Loucy (cell line): ENCODE data around the gene EXOC8.

Source experiments
- EZH2phosphoT487 ChIP-seq: fragments of 200-600 bp; IDR thresholded peaks from 2 replicates; pipeline ENCODE4 v1.6.1; 2018; ENCODE audit warnings: antibody characterized with exemption, mild to moderate bottlenecking, moderate library complexity, borderline replicate concordance
- TF ChIP-seq, protein P1 (sequence below): fragments of 200-600 bp; sonication (generic); conservative IDR thresholded peaks from 2 replicates; pipeline ENCODE4 v1.5.1; 2014; ENCODE audit warnings: mild to moderate bottlenecking, antibody characterized with exemption, low read length

DNA sequence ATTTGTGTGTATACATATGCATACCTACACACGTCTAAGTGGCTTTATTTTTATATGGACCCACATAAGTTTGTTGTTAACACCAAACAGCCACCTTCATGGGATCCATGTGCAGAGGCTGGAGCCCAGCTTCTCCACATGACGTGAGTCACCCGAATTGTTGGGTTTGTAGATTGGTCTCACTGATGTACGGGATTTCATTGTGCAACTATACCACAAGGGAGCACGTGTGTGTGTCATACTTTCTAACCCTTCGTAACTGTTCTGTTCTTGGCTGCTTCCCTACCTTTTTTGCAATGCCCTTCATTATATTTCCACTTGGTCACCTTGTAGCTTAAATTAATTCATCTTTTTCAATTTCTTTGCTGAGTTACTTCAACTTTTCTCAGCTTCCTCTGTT is 21.5 kb upstream of the EXOC8 start:
- TF ChIP-seq, protein P1, sequence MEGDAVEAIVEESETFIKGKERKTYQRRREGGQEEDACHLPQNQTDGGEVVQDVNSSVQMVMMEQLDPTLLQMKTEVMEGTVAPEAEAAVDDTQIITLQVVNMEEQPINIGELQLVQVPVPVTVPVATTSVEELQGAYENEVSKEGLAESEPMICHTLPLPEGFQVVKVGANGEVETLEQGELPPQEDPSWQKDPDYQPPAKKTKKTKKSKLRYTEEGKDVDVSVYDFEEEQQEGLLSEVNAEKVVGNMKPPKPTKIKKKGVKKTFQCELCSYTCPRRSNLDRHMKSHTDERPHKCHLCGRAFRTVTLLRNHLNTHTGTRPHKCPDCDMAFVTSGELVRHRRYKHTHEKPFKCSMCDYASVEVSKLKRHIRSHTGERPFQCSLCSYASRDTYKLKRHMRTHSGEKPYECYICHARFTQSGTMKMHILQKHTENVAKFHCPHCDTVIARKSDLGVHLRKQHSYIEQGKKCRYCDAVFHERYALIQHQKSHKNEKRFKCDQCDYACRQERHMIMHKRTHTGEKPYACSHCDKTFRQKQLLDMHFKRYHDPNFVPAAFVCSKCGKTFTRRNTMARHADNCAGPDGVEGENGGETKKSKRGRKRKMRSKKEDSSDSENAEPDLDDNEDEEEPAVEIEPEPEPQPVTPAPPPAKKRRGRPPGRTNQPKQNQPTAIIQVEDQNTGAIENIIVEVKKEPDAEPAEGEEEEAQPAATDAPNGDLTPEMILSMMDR, result no peak
- TF ChIP-seq EZH2phosphoT487, result no peak
